HG03045 (cell line): Measurements from ENCODE around the gene POLR2I.
"Not testable (repeated sequence)": the region's sequence is repeated elsewhere in the genome, so short reads cannot be mapped to it uniquely, and the experiment has no call there.

Source experiments
- ATAC-seq: cut with Tn5 transposase; IDR thresholded peaks from one replicate; pipeline ENCODE4 v1.9.1; 2021; ENCODE audit warnings: mild to moderate bottlenecking, moderate library complexity; ENCODE audit not compliant: unreplicated experiment

POLR2I gene

GRCh38 chr19:36101550-36102327, 12.9 kb downstream of the POLR2I start:
- ATAC-seq, result no peak

- no peak for ATAC-seq
Observed at GRCh38 chr19:36100476-36100875, 14.2 kb downstream of the POLR2I start.

DNA sequence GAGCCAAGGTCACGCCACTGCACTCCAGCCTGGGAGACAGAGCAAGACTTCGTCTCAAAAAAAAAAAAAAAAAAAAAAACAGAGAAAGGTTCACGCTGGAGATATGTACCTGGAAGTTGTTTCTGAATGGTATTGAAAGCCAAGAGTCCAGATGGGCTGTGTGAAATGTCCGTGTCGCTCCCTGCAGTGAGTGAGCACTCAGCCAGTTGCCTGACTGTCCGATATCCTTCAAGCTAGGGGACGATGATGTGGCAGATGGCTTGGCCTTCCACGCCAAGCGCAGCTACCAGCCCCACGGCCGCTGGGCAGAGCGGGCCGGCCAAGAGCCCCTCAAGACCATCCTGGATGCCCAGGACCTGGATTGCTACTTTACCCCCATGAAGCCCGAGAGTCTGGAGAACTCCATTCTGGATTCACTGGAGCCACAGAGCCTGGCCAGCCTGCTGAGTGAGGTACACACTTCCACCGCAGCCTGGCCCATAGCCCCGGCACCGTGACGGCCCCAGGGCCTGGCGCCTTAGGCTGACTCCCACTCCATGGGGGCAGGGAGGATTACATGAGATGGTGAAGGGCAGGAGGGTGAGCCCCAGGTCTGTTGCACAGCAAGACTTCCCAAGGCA, 15.4 kb downstream of the POLR2I start:
- no peak for ATAC-seq

GRCh38 chr19:36097036-36097435, 17.6 kb downstream of the POLR2I start:
- ATAC-seq, result no peak

GRCh38 chr19:36093687-36094086, 21.0 kb downstream of the POLR2I start:
- ATAC-seq, result no peak

- no peak for ATAC-seq
Observed at GRCh38 chr19:36093146-36093662, 21.5 kb downstream of the POLR2I start.

GRCh38 chr19:36092566-36092965, 22.1 kb downstream of the POLR2I start:
- ATAC-seq, result no peak

- ATAC-seq, result no peak
Observed at GRCh38 chr19:36090910-36091695, 23.6 kb downstream of the POLR2I start.

- no peak for ATAC-seq
Observed at GRCh38 chr19:36089847-36090246, 24.8 kb downstream of the POLR2I start.

GRCh38 chr19:36086326-36086725, 28.3 kb downstream of the POLR2I start:
- no peak for ATAC-seq

GRCh38 chr19:36084231-36085009, 30.3 kb downstream of the POLR2I start:
- no peak for ATAC-seq

GRCh38 chr19:36082916-36083315, 31.8 kb downstream of the POLR2I start:
- ATAC-seq, result no peak

DNA sequence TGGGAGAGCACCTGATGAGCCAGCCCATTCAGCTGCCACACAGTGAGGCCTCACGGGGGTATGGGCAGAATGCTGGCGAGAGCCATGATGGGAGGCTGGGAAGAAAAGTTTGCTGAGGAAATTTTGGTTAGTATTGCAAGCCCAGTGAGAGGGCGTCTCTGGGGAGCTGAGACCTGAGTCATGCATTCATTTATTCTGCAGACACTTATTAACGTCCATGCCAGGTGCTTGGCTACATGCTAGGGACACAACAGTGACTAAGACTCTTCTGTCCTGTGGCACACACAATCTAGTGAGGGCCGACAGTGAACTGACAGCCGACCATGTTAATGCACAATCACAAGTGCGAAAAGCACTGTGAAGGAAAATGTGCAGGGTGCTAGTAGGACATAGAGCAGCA, 32.8 kb downstream of the POLR2I start:
- ATAC-seq, result no peak

DNA sequence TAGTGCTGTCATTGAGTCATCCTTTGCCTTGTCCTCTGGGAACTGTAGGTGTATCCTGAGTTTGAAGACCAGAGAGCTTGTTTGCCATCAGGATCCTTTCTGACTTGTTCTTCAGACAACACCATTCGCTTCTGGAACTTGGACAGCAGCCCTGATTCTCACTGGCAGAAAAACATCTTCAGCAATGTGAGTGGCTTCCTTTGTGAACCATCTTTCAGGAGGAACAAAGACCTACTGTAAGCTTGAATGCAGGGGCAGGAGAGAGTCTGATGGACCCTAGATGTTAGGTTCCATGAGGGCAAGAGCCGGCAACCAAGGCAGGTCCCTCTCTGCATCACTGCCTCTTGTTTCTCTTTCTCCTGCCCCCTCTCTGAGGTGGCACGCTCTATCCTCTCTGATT, 33.3 kb downstream of the POLR2I start:
- ATAC-seq, result no peak

- ATAC-seq, result no peak
Observed at GRCh38 chr19:36079389-36079945, 35.2 kb downstream of the POLR2I start.

GRCh38 chr19:36073121-36073876, 41.4 kb downstream of the POLR2I start:
- ATAC-seq, result no peak

DNA sequence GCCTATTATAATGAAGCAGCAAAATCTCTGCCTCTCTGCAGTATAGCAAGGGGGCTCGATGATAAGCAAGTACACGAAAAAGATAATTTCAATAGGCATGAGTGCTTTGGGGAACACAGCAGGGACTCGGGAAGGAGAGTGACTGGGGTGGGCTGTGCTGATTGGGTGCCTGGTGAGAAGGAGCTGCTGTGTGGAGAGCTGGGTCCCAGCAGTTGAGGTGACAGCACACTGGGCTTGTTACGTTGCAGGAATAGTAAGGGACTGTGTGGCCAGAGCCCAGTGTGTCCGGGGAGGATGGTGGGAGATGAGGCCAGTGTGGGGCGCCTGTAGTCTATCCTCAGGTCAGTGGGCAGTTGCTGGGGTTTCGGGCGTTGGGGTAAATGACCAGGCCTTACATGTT, 42.6 kb downstream of the POLR2I start:
- no peak for ATAC-seq

- ATAC-seq, result not testable (repeated sequence)
Observed at GRCh38 chr19:36068810-36069499, 45.7 kb downstream of the POLR2I start.

DNA sequence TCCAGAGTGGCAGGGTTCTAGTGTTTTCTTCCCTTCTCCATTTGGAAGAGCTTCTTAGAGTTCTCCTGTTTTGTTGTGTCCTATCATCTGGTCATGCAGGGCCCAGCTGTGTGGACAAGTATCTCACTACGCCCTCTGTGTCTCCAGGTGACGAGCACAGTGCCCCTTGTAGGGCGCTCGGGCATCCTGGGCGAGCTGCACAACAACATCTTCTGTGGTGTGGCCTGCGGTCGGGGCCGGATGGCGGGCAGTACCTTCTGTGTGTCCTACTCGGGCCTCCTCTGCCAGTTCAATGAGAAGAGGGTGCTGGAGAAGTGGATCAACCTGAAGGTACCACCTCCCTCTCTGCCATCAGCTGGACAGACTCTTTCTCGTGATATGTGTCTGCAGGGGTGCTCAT, 47.0 kb downstream of the POLR2I start:
- ATAC-seq, result no peak
